T-cell (primary cell): ENCODE data around the gene GYG2. TPM values are rescaled to one million over a fixed set of nuclear protein-coding genes. Genes with fewer than 3 reads are reported as not detected.
"Not testable (repeated sequence)": the region's sequence is repeated elsewhere in the genome, so short reads cannot be mapped to it uniquely, and the experiment has no call there.

Source experiments
- ATAC-seq, 4 experiments: fragments of 200-7000 bp in 3 of 4; fragments of 150-1000 bp in 1 of 4; cut with Tn5 transposase; replicated peaks in 1 of 4; 1 replicate in 3 of 4; 2 replicates in 1 of 4; pipeline ENCODE4 v1.10.0; 2021; ENCODE audit warnings: moderate library complexity in 3 of 4, mild to moderate bottlenecking in 2 of 4, moderate number of reproducible peaks in 1 of 4
- CTCF ChIA-PET, 2 donors: fragments of 300-600 bp; sonication (Branson Sonifier 250); formaldehyde crosslinking; loops; one replicate each; lab custom pipeline; 2022; ENCODE audit warnings: antibody characterized with exemption in 2 of 2; lab: Charles Lee
- POLR2A ChIA-PET, 2 donors: fragments of 300-600 bp; sonication (Branson Sonifier 250); formaldehyde crosslinking; loops; one replicate each; lab custom pipeline; 2022; ENCODE audit warnings: antibody characterized with exemption in 2 of 2; lab: Charles Lee
- DNase-seq, 35 experiments: peaks; one replicate each; pipeline versions ENCODE4 v3.0.0 to v3.0.0-alpha.2; 2013 to 2023
- H3K27ac ChIP-seq: one replicate; pipeline ENCODE4 v1.5.1; 2013; ENCODE audit warnings: low read length
- H3K27me3 ChIP-seq, 2 experiments: replicated peaks in 1 of 2; 1 replicate in 1 of 2; 2 replicates in 1 of 2; pipeline versions ENCODE4 v1.6.1 to v1.7.0; 2013; ENCODE audit warnings: low read length in 1 of 2, mixed read lengths in 1 of 2; ENCODE audit not compliant: control insufficient read depth in 2 of 2, insufficient read depth in 2 of 2; ENCODE audit errors: extremely low read depth in 1 of 2
- H3K36me3 ChIP-seq, 2 donors: 1 replicate in 1 of 2; 2 replicates in 1 of 2; pipeline versions ENCODE4 v1.6.1 to v1.7.0; 2013; ENCODE audit warnings: low read length in 1 of 2; ENCODE audit not compliant: control insufficient read depth in 2 of 2, insufficient read depth in 1 of 2; ENCODE audit errors: extremely low read depth in 1 of 2
- H3K4me1 ChIP-seq, 2 experiments: 1 replicate in 1 of 2; 2 replicates in 1 of 2; pipeline versions ENCODE4 v1.6.1 to v1.7.0; 2013; ENCODE audit warnings: low read length in 2 of 2, mixed read lengths in 1 of 2; ENCODE audit not compliant: insufficient read depth in 2 of 2, control insufficient read depth in 1 of 2; ENCODE audit errors: extremely low read depth in 1 of 2
- H3K4me3 ChIP-seq, 2 donors: 1 replicate in 1 of 2; 2 replicates in 1 of 2; pipeline versions ENCODE4 v1.5.1 to v1.7.0; 2013; ENCODE audit warnings: mild to moderate bottlenecking in 2 of 2, low read length in 1 of 2, moderate library complexity in 1 of 2; ENCODE audit not compliant: control insufficient read depth in 1 of 2; ENCODE audit errors: extremely low read depth in 1 of 2
- H3K9me3 ChIP-seq: 2 replicates; pipeline ENCODE4 v1.7.0; 2013
- H3K27ac Mint-ChIP-seq, 2 donors: one replicate each; pipeline ENCODE4 v1.8.0; 2020 to 2021; ENCODE audit warnings: mild to moderate bottlenecking in 2 of 2, mixed read lengths in 2 of 2
- H3K27me3 Mint-ChIP-seq, 2 donors: one replicate each; pipeline ENCODE4 v1.8.0; 2021 to 2022; ENCODE audit warnings: mixed read lengths in 2 of 2
- H3K36me3 Mint-ChIP-seq: one replicate; pipeline ENCODE4 v1.8.0; 2021; ENCODE audit warnings: mixed read lengths
- H3K4me1 Mint-ChIP-seq, 3 donors: one replicate each; pipeline ENCODE4 v1.8.0; 2020 to 2022; ENCODE audit warnings: mixed read lengths in 3 of 3, mild to moderate bottlenecking in 1 of 3
- H3K4me3 Mint-ChIP-seq, 3 donors: one replicate each; pipeline ENCODE4 v1.8.0; 2020 to 2022; ENCODE audit warnings: mild to moderate bottlenecking in 3 of 3, mixed read lengths in 3 of 3, moderate library complexity in 3 of 3
- H3K9me3 Mint-ChIP-seq, 3 donors: one replicate each; pipeline ENCODE4 v1.8.0; 2020 to 2022; ENCODE audit warnings: mixed read lengths in 3 of 3
- WGBS: methylation state at CpG from one replicate; pipeline ENCODE4 v1.1.5; 2013; ENCODE audit warnings: missing lambda C conversion rate; ENCODE audit not compliant: insufficient coverage; 5-methylcytosine and 5-hydroxymethylcytosine counted together
- total RNA-seq, 35 experiments: library from RNA in 6 of 35; stranded (reverse) in 6 of 35; fragments of 120-200 nt in 1 of 35; gene quantifications; one replicate each; pipeline versions ENCODE4 v1.2.1 to v1.2.4 and lab custom pipeline; 2013 to 2026

The GYG2 gene
- total RNA-seq, 5 donors from 2014 or later (not counting 1 experiment from before 2014, with no cell fraction given) = 0.23 TPM; not detected in 4

DNA sequence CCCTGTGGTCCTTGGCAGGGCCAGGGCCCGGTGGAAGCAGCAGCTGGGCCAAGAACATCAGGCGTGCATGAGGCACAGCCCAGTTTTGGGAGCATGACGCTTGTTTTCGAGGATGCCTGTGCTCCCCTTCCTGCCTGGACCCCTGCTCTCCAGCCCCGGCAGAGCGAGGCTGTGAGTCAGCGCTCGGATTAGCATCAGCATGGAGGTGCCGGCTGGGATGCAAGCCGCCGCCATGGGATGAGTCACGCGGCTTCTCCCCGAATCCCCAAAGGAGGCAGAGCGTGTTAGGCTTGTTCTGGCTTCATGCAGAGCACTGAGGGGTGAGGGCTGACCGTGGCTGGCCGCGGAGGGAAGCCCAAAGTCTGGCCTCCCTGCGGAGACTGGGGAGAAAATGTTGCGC is 23.9 kb upstream of the GYG2 start:
- H3K4me1 Mint-ChIP-seq, H3K36me3 ChIP-seq, H3K9me3 Mint-ChIP-seq, H3K27ac Mint-ChIP-seq, POLR2A ChIA-PET, H3K27me3 ChIP-seq, H3K4me1 ChIP-seq, H3K27ac ChIP-seq, DNase-seq, H3K9me3 ChIP-seq, H3K36me3 Mint-ChIP-seq, CTCF ChIA-PET, H3K4me3 Mint-ChIP-seq, H3K4me3 ChIP-seq, ATAC-seq: not testable (repeated sequence)
- WGBS = 91% methylated on average over 6 of the region's 20 CpGs
- peaks cover 3 to 14% of the 10 kb centered on the region in 2 donors for H3K27me3 Mint-ChIP-seq

DNA sequence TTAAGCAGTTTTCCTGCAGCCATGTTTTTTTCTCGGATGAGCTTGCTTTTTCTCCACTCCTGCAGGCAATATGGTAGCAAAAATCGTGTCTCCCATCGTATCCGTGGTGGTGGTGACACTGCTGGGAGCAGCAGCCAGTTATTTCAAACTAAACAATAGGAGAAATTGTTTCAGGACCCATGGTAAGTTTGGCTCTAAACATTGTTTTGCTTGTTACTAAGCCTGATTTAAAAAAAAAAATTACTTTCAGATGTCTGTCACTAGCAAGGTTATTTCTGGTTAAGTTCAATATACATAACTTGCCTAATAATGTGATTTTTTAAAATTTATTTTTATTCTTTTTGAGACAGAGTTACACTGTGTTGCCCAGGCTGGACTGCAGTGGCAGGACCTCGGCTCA is 17.5 kb upstream of the GYG2 start:
- DNase-seq = no peak
- H3K36me3 ChIP-seq = no peaks in the 10 kb centered on the region
- CTCF ChIA-PET = no interaction called here
- peaks cover 0 to 2% of the 10 kb centered on the region in 2 experiments for H3K27me3 ChIP-seq
- H3K36me3 Mint-ChIP-seq = no peaks in the 10 kb centered on the region
- no peak overlapping the region for H3K4me3 Mint-ChIP-seq
- WGBS = no CpG with 5 or more reads among the region's 5 CpGs
- H3K4me1 ChIP-seq = no peaks in the 10 kb centered on the region
- ATAC-seq = no peak
- H3K4me1 Mint-ChIP-seq = peaks cover 0 to 3% (median 3%) of the 10 kb centered on the region in 3 donors
- H3K9me3 ChIP-seq = no peaks in the 10 kb centered on the region
- POLR2A ChIA-PET = no interaction called here
- no peak overlapping the region for H3K4me3 ChIP-seq
- H3K27me3 Mint-ChIP-seq = peaks cover 4 to 26% of the 10 kb centered on the region in 2 donors
- no peaks in the 10 kb centered on the region for H3K9me3 Mint-ChIP-seq
- H3K27ac Mint-ChIP-seq = no peak overlapping the region
- no peak overlapping the region for H3K27ac ChIP-seq

DNA sequence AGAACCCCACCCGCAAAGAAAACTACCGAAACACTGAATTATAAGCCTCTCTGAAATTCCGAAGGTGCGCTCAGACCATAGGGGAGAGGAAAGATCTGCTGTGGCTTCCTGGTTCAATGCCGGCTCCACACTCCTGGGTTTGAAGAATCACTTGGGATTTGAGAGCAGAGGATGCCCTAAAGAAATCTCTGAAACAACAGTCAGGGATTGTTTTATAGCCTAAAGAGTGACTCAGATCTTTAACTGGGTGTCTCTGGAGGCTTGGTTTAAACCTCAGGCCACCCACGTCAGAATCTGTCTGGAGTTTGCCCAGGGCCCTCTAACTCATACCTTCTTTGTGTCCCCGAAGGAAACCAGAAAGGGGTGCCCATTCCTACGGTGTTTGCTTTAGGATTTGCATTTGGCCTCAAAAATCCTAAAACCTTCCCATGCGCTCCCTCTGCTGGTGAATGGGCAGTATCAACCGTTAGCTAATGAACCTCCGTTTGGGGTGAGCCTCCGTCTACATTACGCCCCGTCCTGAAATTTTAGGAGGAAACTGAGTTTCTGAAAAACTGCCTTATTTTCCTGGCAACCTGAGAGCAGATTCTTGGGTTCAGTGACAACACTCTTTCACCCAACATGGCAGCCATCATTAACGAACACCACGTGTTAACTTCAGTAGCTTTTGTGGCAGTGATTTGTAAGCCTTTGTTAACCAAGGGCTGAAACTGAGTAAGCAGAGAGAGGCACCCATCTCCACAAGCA is 16.4 kb upstream of the GYG2 start:
- H3K27me3 Mint-ChIP-seq = peaks cover 4 to 31% of the 10 kb centered on the region in 2 donors
- H3K27ac Mint-ChIP-seq, POLR2A ChIA-PET, H3K4me3 ChIP-seq, H3K36me3 Mint-ChIP-seq, CTCF ChIA-PET, H3K9me3 Mint-ChIP-seq, H3K9me3 ChIP-seq, H3K36me3 ChIP-seq, H3K27me3 ChIP-seq, H3K4me1 ChIP-seq, H3K27ac ChIP-seq, H3K4me1 Mint-ChIP-seq: not testable (repeated sequence)
- DNase-seq = peak in 26 of 35 experiments; percentile 0 to 64 (median 19)
- peak overlapping the region; percentile 45 to 55 (median 53) for H3K4me3 Mint-ChIP-seq
- WGBS = no CpG with 5 or more reads among the region's 16 CpGs
- ATAC-seq = peak in 3 of 4 experiments; percentile 54 to 77 (median 58)

DNA sequence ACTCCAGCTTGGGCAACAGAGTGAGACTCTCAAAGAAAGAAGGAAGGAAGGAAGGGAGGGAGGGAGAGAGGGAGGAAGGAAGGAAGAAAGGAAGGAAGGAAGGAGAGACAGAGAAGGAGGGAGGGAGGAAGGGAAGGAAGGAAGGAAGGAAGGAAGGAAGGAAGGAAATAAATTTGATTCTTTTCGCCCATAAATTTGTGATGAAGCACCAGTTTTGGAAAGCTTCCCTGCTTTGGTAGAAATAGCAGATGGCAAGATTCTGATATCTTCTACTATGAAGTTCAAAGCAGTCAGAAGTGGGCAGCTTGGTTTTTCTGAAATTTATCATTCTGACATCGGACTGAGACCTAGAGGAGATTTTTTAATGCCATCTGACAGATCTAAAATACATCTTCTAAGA is 11.7 kb upstream of the GYG2 start:
- Histone ChIP-seq H3K4me3 (no peak overlapping the region), H3K9me3 (no peaks in the 10 kb centered on the region), H3K36me3 (no peaks in the 10 kb centered on the region), H3K27ac (no peak overlapping the region), H3K4me1 (peaks cover 0 to 5% of the 10 kb centered on the region in 2 experiments), H3K27me3 (peaks cover 0 to 3% of the 10 kb centered on the region in 2 experiments)
- peaks cover 3 to 25% of the 10 kb centered on the region in 2 donors for H3K27me3 Mint-ChIP-seq
- H3K4me1 Mint-ChIP-seq = peaks cover 9 to 10% (median 10%) of the 10 kb centered on the region in 3 donors
- POLR2A ChIA-PET = no interaction called here
- no peak for DNase-seq
- CTCF ChIA-PET = interaction anchor here in 1 of 2 donors (0.6 kb wide), 2 partner anchors 14 to 20 kb away, joined by 5 to 9 read pairs; no protein-coding TSS in a partner anchor
- H3K9me3 Mint-ChIP-seq = no peaks in the 10 kb centered on the region
- H3K27ac Mint-ChIP-seq = no peak overlapping the region
- no peaks in the 10 kb centered on the region for H3K36me3 Mint-ChIP-seq
- ATAC-seq = no peak
- no peak overlapping the region for H3K4me3 Mint-ChIP-seq
- no CpG with 5 or more reads among the region's 2 CpGs for WGBS

DNA sequence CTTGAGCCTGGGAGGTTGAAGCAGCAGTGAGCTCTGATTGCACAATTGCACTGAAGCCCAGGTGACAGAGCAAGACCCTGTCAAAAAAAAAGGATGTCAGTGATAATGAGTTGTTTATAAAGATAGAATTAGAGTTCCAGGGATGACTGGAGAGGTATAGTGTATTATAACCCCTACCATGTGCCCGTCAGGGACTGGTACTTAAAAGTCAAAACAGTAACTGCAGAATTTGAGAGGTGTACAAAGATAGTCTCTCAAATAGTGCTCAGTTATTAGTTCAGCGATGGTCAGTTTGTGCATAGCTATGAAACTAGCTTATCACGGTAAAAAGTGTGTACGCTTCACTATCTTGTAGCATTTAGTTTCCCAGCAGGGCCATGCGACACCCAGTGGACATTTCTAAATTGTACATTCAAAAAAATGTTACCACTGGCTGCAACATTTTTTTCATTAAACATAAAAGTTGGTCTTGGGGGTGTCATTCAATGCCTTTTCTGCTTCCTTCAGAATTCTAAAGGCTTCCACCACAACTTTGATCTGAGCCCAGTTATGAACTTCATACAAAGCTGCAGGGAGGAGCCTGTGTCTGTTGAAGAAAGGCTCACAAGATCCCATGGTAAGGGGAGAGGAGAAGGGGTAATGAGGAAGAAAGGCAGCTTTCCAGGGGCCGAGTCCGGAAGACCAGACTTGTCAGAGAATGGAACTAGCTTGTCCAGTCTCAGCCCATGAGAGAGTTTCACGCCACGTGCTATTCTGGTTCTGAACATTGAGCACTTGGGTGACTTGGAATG is 9.2 kb upstream of the GYG2 start:
- Histone ChIP-seq H3K27ac (no peak overlapping the region), H3K36me3 (no peaks in the 10 kb centered on the region), H3K4me1 (peaks cover 0 to 5% of the 10 kb centered on the region in 2 experiments), H3K27me3 (peaks cover 0 to 3% of the 10 kb centered on the region in 2 experiments), H3K4me3 (no peak overlapping the region), H3K9me3 (no peaks in the 10 kb centered on the region)
- WGBS = no CpG with 5 or more reads among the region's 9 CpGs
- Mint-ChIP-seq H3K9me3 (no peaks in the 10 kb centered on the region), H3K27ac (no peak overlapping the region), H3K4me1 (peaks cover 7 to 10% (median 7%) of the 10 kb centered on the region in 3 donors), H3K27me3 (peaks cover 2 to 23% of the 10 kb centered on the region in 2 donors), H3K4me3 (no peak overlapping the region), H3K36me3 (no peaks in the 10 kb centered on the region)
- ChIA-PET POLR2A (no interaction called here), CTCF (no interaction called here)
- DNase-seq = peak in 1 of 35 experiments; percentile 11
- ATAC-seq = no peak

DNA sequence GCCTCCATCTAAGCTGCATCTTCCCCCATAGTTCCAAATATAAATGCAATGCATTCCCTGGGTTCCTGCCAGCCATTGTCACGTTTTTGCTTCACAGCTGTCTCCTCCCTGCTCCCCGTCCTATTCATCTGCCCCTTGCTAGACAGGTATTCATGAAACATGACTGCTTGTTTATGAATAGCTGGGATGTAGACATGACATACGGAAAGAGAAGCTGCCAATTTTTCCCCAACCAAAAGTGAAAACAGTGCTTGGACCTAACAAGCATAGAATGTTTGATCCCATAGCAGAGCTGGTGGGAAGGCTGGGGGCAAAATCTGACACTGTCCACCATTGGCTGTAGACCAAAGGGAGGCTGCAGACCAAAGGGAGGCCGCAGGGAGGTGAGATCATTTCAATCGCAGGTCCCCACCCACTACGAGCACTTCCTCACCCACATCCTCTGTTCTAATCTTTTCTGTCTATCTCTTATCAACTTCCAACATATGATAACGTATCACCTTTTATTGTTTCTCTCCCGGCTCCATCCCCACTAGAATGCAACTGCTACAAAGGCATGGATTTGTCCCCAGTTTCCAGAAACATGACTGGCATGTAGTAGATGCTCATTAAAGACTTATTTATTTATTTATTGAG is 8.5 kb upstream of the GYG2 start:
- ATAC-seq = no peak
- CTCF ChIA-PET = no interaction called here
- DNase-seq = no peak
- H3K27ac Mint-ChIP-seq = no peak overlapping the region
- WGBS = no CpG with 5 or more reads among the region's 8 CpGs
- H3K27me3 ChIP-seq = peaks cover 0 to 5% of the 10 kb centered on the region in 2 experiments
- H3K27me3 Mint-ChIP-seq = peaks cover 1 to 17% of the 10 kb centered on the region in 2 donors
- H3K4me3 ChIP-seq = no peak overlapping the region
- POLR2A ChIA-PET = no interaction called here
- H3K9me3 Mint-ChIP-seq = no peaks in the 10 kb centered on the region
- H3K27ac ChIP-seq = no peak overlapping the region
- H3K4me1 Mint-ChIP-seq = peaks cover 7 to 10% (median 7%) of the 10 kb centered on the region in 3 donors
- no peaks in the 10 kb centered on the region for H3K36me3 ChIP-seq
- H3K4me1 ChIP-seq = peaks cover 0 to 5% of the 10 kb centered on the region in 2 experiments
- H3K9me3 ChIP-seq = no peaks in the 10 kb centered on the region
- no peak overlapping the region for H3K4me3 Mint-ChIP-seq
- H3K36me3 Mint-ChIP-seq = no peaks in the 10 kb centered on the region
